Stimulated activated naive CD4-positive, alpha-beta T cell (primary cell): ENCODE measurements around the gene SLC6A9.

Source experiments
- DNase-seq, 6 experiments: peaks; one replicate each; lab custom pipeline; 2025; lab: John Stamatoyannopoulos, UW

The SLC6A9 gene

DNA sequence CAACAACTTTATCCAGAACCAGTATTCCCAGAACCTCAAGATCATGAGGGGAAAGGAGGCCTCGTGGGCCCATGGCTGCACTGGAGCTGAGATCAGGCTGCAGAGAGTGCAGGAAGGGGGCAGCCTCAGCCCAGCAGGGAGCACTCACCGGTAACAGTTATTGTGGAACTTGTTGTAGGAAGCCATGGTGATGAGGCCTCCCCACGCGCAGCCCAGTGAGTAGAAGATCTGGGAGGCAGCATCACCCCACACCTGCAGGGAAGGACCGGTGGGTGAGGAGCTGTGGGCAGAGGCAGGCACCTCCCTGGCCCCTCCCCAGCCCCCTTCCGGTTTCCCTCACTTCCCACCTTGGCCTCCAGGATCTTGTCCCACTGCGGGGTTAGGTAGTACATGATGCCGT is 29.1 kb downstream of the SLC6A9 start:
- no peak for DNase-seq

DNA sequence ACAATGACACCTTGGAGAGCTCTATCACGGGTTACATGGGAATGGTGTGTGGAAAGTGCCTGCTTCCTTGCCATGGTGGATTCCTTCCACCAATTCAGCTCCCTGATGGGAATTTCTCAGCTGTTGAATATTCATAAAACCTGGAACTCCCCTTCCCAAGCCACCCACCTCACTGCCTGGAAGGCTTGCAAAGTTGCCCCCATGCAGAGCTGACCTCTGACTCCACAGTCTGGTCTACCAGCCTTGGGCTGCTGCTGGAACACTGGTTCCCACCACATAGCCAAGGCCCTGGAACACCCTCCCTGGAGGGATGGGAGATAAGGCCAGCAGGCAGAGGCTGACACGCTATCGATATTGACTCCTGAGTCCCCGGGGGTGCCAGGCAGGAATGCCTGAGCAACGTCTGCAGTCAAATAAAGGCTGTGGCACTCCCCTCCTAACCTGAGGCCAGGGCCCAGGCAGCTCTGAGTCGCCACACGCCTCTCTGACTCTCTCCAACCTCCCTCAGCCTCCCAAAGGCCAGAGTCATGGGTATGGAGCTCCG is 31.1 kb downstream of the SLC6A9 start:
- no peak for DNase-seq

DNA sequence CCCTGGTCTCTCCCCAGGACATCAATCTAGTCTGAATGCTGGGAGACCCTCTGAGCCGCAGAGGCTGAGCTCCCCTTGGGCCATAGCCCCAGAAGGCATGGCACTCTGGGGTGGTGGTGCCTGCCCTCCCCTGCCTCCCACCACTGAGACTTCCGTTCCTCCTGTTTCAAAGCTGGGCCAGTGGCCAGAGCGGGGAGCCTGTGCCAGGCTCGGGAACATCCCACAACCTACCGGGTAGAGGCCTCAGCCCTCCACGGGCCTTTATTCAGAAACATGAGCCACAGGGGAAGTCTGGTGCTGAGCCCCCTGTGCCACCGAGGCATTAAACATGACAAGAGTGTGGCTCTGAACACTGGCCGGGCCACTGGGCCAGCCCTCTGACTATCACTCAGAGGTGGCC is 31.8 kb downstream of the SLC6A9 start:
- no peak for DNase-seq

DNA sequence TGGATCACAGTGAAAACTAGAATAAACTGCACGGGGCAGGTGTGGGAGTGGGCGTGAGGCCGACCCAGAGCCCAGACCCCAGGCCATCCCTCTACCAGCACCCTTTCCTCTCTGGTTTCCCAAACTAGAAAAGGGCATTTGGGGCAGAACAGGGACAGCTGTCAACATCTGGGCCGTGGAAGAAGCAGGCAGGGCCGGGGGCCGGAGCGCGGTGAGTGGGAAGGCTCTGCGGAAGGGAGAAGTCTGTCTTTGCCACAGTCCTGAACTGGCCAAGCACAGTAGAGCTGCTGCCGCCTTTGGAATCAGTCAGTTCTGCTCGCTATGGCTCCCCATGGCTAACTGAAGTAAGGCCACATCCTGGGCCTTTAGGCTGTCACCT is 33.3 kb downstream of the SLC6A9 start:
- no peak for DNase-seq

DNA sequence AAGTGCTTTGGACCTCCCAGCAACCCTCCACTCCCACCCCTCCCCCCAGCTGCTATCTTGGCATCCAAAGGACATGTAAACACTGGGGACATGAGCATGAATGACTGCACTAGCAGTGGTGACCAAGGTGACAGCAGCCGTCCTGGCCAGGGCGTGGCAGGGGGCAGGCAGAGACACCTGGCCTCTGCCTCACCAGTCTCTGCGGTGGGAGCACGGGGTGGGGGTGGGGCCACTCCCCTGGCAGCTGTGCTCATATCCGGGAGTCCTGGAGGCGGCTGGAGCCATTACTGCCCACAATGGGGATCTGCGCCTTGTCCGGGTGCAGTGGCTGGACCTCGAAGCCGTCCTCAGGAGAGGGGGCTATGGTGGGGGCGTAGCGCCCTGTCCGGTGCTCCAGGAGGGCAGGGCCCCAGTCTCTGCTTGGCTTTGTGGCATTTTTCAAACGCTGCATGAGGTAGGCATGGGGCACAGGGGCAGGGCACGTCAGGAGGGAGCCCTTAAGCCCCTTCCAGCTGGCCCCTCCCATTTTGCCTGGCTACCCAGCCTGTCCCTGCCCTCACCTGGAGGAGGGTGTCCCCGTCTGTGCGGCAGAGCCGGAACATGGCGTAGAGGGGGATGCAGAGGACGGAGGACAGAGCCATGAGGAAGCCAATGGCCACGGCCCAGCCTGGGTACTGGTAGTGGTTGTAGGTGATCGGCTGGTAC is 33.8 kb downstream of the SLC6A9 start:
- no peak for DNase-seq

DNA sequence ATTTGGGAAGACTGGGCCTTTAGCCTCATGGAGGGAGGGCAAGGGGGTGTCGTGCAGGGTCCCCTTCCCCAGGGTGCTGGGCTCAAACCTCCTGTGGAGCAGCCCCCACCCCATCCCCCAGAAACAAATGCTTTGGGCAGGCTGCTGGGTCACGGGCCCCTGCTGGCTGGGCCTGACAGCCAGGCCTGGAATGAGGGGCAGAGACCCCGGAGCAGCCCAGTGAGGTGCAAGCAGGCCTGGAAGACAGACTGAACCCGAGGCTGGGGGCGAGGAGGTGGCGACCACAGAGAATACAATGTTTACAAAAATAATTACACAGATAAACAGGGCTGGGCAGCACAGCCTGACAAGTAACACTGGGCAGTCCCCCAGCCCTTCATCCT is 34.5 kb downstream of the SLC6A9 start:
- DNase-seq, result no peak

DNA sequence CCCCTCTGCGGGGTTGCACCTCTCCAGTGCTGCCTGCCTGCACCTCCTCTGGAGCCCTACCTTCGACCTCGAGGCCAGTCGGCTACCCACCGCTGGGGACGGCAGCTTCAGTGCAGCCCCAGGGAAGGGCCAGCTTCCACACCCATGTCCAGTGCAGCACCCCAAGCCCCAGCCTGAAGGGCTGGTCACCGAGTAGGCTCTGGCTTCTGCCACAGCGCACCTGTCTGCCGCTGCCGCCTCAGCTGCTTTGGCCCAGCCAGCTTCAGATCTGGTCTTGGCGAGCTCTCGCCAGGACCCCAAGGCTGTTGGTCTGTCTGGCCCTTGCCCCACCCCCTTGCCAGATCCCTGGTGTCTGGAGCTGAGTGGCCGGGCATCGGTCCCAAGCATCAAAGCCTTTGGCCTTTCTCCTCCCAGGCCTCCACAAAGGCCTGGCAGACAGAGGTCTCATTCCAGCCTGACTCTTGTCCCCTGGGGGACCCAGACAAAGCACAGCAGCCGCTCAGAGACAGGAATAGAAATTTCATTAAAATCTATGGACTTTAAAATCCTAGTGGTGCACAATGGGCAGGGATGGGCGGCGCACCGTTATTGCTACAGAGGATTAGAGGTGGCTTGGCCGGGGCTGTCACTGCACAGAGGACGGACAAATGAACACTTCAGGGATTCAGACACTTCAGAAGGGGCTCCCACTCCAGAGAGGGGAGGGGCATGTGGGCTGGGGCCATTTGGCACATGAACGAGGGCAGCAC is 35.1 kb downstream of the SLC6A9 start:
- DNase-seq, result no peak

DNA sequence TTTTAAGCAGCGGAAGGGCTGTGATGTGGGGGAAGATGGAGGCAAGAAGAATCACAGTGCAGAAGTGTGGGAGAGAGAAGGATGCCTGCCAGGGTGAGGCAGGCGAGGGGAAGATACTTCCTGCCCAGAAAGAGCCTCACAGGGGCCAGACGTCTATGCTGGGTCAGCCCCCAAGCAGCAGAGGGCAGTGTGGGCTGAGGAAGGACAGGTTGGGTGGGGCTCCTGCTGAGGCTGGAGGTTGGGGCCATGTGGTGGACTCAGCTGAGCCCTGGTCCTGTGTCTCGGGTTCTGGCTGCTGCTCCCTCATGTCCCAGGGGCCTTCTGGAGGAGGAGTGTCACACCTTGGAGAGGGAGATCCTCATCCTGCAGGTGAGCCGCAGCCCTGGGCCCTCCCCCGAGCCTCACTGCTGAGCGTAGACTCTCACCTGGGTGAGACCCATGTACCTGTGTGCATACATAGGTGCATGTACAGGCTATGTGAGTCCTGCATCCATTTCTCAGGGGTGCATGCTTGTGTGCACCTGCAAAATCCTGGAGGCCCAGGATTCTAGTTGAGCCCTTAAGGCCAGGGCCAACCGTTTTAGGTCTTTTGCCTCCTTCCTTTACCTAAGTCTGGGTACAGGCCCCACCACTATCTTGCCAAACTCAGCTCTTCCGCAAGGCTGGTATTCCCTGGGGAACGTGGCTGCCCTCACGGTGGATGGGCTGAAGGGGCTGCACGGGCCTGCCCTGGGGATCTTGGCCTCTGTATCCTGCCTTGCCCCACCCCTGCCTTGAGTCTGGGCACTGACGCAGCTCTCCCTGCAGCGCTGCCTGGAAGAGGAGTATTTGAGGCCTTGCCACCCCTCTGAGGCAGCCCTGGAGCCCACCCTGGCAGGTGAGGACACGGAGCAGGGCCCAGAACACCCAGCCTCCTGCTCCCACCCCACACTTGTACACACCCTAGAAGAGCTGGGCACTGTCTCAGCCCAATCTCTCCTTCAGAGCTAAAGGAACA is 36.2 kb downstream of the SLC6A9 start:
- DNase-seq, result no peak

DNA sequence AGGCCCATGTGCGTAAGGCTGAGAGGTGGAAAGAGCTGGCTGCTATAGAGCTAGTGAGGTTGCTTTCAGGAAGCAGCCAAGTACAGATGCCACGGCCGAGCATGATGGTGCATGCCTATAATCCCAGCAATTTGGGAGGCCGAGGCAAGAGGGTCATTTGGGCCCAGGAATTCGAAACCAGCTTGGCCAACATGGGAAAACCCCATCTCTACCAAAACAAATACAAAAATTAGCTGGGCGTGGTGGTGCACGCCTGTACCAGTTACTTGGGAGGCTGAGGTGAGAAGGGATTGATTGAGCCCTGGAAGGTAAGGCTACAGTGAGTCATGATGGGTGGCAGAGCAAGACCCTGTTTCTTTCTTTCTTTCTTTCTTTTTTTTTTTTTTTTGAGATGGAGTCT is 37.2 kb downstream of the SLC6A9 start:
- DNase-seq, result no peak

DNA sequence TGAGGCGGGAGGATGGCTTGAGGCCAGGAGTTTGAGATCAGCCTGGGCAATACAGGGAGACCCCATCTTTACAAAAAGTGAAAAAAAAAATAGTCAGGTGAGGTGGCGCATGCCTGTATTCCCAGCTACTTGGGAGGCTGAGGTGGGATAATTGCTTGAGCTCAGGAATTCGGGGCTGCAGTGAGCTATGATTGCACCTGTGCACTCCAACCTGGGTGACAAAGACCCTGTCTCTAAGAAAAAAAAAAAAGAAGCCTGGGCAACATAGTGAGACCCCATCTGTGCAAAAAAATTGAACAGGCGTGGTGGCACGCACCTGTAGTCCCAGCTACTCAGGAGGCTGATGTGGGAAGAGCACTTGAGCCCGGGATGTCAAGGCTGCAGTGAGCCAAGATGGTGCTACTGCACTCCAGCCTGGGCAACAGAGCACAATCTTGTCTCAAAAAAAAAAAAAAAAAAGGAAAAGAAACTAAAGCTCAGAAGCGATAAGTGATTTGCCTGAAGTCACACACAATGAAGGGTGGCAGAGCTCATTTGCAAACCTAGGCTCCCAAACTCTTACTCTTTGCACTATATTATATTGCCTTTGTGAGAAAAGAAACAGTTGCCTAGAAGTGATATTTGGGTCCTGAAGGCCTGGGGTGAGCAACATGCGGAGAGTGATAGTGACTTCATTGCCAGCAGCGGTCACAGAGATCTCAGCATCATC is 37.9 kb downstream of the SLC6A9 start:
- DNase-seq, result no peak

DNA sequence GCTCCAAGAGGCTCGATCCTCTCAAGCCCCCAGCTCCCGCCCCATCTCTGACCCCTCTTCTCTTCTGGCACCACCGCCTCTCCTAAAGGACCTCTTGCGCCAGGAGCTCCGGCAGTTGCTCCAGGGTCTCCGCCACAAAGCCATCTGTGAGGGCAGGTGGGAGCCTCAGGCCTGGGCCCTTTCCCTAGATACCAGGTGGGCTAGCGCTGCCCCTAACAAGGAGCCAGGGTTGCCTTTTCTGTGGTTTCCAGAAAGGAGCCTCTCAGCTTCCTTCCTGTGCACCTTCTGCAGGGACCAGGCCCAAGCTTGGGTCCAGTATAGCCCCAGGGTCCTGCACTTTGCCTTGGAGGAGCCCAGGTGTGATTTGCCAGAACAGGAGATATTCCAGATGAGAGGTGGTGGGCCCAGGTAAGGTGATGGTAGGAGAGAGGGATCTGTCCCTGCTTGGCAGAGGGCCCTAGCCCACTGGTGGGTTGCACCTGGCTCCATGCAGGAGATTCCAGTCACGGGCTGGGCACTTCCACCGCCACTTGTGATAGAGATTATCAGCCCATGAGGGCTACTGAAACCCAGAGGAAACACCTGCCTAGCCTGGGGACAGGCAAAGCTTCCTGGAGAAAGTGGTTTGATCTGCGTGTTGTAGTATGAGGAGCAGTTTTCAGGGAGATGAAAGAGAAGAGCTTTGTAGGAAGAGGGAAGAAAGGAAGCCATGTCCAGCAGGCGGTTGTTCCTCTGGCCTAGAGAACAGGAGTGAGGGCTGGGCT is 38.8 kb downstream of the SLC6A9 start:
- DNase-seq, result no peak

DNA sequence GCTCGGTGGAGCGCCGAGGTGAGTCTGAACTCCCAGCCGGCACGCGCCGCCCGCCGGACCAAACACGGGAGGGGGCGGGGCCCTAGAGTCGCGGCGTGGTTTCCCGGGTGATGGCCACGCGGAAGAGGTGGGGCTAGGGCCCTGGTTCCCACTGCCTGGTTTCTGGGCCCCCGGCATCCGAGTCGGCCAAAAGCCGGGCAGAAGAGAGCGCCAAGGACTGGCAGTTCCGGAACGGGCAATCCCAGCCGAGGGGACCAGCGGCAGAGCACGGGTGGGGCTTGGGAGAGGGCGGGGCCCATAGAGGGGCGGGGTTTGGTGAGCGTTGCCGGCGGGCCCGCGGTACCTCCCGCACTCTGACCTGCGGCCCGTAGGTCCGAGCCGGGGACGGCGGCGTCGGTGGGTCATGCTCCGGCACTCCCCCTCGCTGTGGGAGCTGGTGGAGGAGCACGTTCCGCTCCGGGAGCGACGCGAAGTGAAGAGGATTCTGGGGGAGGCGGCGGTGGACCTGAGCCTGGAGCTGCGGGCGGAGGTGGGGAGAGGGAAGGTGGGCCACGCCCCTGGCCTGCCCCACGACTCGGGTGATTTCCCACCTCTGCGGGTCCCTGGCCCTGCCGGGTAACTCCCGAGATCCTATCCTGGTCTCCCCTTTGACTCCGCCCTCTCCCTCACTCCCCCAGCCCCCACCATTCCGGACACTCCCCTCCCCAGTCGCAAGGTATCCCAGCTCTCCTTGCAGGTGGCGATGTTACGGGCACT is 39.6 kb downstream of the SLC6A9 start, which contains the start of gene CCDC24:
Gene CCDC24, plus strand, starts transcription at position 124 of the 756 bp plus-strand sequence. Its CDS starts 280 bp downstream, at position 404.
- DNase-seq, result peak; percentile 50 to 72 (median 56)

DNA sequence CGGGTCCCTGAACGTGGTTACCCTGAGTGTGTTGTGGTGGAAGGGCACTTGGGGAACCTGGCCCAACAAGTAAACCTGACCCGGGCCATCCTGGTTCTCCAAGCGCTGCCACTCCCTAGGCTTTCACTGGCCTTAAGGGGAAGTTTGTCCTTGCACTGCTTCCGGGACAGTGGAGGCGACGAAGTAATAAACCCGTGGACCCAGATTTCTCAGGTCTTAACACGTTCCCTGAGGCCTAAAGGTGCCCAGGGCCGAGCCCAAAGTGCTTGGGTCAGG is 40.1 kb downstream of the SLC6A9 start:
- no peak for DNase-seq

DNA sequence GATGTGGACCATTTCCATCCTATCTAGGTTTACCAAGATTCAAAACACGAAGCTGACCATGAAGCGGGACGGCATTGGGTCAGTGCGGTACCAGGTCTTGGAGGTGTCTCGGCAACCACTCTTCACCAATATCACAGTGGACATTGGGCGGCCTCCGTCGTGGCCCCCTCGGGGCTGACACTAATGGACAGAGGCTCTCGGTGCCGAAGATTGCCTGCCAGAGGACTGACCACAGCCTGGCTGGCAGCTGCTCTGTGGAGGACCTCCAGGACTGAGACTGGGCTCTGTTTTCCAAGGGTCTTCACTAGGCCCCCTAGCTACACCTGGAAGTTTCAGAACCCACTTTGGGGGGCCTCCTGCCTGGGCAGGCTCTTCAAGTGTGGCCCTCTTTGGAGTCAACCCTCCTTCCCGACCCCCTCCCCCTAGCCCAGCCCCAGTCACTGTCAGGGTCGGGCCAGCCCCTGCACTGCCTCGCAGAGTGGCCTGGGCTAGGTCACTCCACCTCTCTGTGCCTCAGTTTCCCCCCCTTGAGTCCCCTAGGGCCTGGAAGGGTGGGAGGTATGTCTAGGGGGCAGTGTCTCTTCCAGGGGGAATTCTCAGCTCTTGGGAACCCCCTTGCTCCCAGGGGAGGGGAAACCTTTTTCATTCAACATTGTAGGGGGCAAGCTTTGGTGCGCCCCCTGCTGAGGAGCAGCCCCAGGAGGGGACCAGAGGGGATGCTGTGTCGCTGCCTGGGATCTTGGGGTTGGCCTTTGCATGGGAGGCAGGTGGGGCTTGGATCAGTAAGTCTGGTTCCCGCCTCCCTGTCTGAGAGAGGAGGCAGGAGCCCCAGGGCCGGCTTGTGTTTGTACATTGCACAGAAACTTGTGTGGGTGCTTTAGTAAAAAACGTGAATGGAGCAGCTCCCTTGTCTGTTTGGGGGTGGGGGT is 40.7 kb downstream of the SLC6A9 start:
- no peak for DNase-seq

DNA sequence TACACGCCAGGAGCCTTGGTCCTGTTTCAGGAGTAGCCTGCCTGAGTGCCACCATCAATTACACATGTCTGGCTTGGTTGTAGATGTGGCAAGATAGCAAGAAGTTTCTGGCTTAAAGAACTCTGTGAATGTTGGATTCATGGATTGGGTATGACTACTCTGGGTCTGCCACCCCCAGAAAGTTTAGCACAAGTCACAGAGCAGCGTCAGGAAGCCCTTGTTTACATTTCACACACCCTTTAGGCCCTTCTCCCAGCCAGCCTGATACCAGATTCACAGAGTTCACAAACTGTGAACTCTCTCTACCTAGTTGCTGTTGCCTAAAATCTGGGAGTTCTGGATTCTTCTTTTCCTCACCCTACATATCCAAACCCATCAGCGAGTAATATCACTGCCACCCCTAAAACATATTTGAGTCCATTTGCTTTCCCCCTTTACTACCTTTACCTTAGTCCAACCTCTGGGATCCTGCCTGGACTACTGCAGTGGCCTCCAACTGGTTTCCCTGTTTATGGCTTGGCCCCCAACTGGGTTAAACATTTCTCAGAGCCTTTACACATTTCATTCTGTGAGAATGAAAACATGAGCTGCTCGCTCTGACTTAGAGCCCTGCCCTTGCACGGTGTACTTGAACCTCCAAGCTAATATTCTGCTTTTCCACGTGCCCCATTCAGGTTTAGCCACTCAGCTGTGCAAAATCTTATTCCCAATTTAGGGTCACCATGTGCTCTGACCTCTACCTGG is 43.9 kb downstream of the SLC6A9 start:
- no peak for DNase-seq

DNA sequence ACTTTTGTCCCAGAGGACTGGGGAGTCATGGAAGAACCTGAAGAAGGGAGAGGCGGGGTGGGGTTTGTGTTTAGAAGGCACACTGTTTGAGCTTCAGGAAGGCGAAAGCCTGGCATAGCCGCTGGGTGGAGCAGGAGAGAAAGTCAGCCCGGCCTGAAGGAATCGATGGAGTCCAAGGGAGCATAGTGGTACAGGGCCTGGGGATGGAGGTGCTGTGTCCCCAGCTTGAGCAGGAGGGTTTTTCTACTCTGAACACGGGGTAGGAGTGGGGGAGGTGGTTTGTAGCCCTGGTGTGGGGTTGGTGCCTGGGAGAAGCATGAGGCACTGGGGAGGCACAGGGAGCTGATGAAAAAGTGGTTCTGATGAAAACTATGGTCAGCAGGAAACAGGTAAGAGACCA is 44.5 kb downstream of the SLC6A9 start:
- no peak for DNase-seq

DNA sequence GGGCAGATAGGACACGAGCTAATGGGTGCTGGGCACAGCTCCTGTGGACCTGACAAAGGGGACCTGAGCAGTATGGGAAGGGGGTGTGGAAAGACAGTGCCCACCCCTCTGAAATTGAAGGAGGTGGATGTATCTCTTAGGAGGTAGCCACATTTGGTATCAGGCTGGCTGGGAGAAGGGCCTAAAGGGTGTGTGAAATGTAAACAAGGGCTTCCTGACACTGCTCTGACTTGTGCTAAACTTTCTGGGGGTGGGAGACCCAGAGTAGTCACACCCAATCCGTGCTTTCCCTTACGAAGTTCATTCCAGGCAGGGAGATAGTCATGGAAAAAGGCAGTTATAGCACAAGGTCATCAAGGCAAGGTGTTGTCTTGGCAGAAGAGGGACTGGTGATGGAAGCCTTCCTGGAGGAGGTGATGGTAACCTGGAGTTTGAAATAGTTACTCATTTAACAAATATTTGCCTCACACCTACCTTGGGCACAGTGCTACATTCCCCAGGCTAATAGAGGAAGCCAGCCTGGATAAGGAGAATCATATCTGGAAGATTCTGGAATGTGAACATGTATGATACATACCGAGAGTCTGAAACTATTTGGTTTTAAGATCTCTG is 45.2 kb downstream of the SLC6A9 start:
- no peak for DNase-seq

DNA sequence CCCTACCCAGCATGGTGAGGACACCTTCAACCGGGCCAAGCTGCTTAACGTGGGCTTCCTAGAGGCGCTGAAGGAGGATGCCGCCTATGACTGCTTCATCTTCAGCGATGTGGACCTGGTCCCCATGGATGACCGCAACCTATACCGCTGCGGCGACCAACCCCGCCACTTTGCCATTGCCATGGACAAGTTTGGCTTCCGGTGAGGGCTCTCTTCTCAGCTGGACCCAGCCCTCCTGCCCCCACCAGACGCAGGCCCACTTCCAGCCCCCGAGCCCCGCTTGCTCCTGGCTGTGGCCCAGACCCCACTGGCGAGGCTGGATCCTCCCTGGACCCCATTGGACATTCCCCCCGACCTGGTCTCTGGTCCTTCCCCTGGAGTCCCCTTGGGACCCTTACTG is 46.4 kb downstream of the SLC6A9 start:
- no peak for DNase-seq
